GM18873 (cell line): ENCODE results near the gene RPS18.
A peak's percentile ranks its signal among the peaks of the same experiment; 100 is the strongest.

Experiments
- ATAC-seq: cut with Tn5 transposase; IDR thresholded peaks from one replicate; pipeline ENCODE4 v1.9.1; 2021; ENCODE audit warnings: mild to moderate bottlenecking, moderate library complexity, moderate number of reproducible peaks; ENCODE audit not compliant: unreplicated experiment, low FRiP score

Gene RPS18

GRCh38 chr6:33288921-33289783 lies 17.3 kb downstream of the RPS18 start, which contains the start of the genes PFDN6 and WDR46:
Gene PFDN6, plus strand, starts transcription at chr6:33289601. Its CDS starts 256 bp downstream, at chr6:33289857.
Gene WDR46, minus strand, starts transcription at chr6:33289239. Its CDS starts 69 bp downstream, at chr6:33289170.
- peak; percentile 78 for ATAC-seq

- ATAC-seq, result peak; percentile 6
Observed at GRCh38 chr6:33289784-33290315, 18.0 kb downstream of the RPS18 start.

GRCh38 chr6:33290459-33290858 lies 18.6 kb downstream of the RPS18 start:
- no peak for ATAC-seq

- no peak for ATAC-seq
Observed at GRCh38 chr6:33292996-33293682, 21.3 kb downstream of the RPS18 start.

- ATAC-seq, result no peak
Observed at GRCh38 chr6:33294086-33294823, 22.4 kb downstream of the RPS18 start.

GRCh38 chr6:33295621-33296369 lies 23.9 kb downstream of the RPS18 start:
- no peak for ATAC-seq

GRCh38 chr6:33296797-33297405 lies 25.0 kb downstream of the RPS18 start:
- ATAC-seq, result no peak

GRCh38 chr6:33297406-33297955 lies 25.6 kb downstream of the RPS18 start:
- no peak for ATAC-seq

- no peak for ATAC-seq
Observed at GRCh38 chr6:33297956-33298772, 26.3 kb downstream of the RPS18 start.

GRCh38 chr6:33298773-33299236 lies 26.9 kb downstream of the RPS18 start, which contains the start of gene RGL2:
Gene RGL2, minus strand, starts transcription at chr6:33298942. Its CDS starts 332 bp downstream, at chr6:33298610.
- peak; percentile 14 for ATAC-seq

GRCh38 chr6:33299237-33299944 lies 27.5 kb downstream of the RPS18 start:
- peak; percentile 67 for ATAC-seq

GRCh38 chr6:33301877-33302276 lies 30.0 kb downstream of the RPS18 start:
- ATAC-seq, result no peak

GRCh38 chr6:33304216-33304615 lies 32.3 kb downstream of the RPS18 start:
- no peak for ATAC-seq

GRCh38 chr6:33305052-33305451 lies 33.2 kb downstream of the RPS18 start:
- ATAC-seq, result no peak

- no peak for ATAC-seq
Observed at GRCh38 chr6:33306356-33306755, 34.5 kb downstream of the RPS18 start.

GRCh38 chr6:33312361-33313104 lies 40.7 kb downstream of the RPS18 start:
- ATAC-seq, result no peak
